SK-N-MC (cell line): ENCODE measurements around the gene SYK.

ENCODE experiments used
- EZH2 ChIP-seq: fragments of 200-600 bp; sonication (generic); IDR thresholded peaks from one replicate; pipeline ENCODE4 v1.6.1; 2017; ENCODE audit warnings: antibody characterized with exemption
- POLR2AphosphoS5 ChIP-seq: IDR thresholded peaks from 2 replicates; pipeline ENCODE4 v1.6.1; 2012; ENCODE audit warnings: mild to moderate bottlenecking, low read depth, low read length, borderline replicate concordance

DNA sequence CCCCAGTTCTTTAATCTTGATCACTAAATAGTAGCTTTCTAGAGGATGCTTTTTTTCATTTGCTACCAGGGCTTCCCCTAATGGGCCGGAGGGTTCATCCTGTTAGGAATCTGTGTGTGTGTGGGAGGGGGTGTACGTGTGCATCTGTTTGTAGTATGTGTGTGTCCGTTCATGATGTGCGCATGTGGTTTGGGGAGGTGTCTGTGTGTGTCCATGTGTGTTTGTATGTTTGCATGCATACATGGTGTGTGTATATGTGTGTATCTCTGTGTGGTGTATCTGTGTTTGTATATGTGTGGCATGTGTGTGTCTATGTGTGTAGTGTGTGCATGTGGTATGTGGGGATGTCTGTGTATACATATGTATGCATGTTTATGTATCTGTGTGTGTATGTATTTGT, 106.2 kb downstream of the SYK start:
- TF ChIP-seq EZH2 (no peak), POLR2AphosphoS5 (no peak)
